Suppressor macrophage treated with lipopolysaccharide for 4 hours (primary cell): ENCODE results near the gene CUX1.
"Not testable (repeated sequence)": the region's sequence is repeated elsewhere in the genome, so short reads cannot be mapped to it uniquely, and the experiment has no call there.

Source experiments
- DNase-seq: peaks from one replicate; pipeline ENCODE4 v3.0.0-alpha.2; 2020

The CUX1 gene

GRCh38 chr7:101824440-101824839 is 7.0 kb downstream of the CUX1 start:
- DNase-seq = no peak

DNA sequence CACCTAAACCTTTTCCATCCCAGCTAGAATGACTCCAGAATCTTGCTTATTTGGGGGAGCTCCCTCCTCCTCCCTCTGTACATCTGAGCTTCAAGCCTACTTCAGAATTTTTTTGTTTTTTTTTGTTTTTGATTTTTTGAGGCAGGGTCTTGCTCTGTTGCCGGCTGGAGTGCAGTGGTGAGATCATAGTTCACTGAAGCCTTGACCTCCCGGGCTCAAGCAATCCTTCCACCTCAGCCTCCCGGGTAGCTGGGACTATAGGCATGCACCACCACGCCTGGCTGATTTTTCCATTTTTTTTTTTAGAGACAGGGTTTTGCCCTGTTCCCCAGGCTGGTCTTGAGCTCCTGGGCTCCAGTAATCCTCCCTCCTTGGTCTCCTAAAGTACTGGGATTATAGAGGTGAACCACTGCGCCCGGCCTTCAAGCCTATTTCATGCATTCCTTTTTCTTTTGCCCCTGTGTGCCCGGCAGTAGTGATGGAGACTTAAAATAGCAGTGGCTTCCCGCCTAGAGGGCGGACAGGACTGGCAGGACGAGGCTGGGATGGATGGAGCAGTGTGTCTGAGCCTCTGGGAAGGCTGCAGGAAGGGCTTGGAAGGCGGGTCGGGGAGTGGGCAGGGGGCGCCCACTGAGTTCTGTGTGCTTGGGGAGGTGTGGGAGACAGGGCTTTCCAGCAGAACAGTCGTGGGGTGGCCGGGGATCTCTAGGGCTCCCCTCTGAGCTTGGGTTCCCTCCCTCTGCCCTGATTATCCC is 8.8 kb downstream of the CUX1 start:
- no peak for DNase-seq

- DNase-seq = peak; percentile 66
Measured at GRCh38 chr7:101828301-101829020, 11.0 kb downstream of the CUX1 start.

DNA sequence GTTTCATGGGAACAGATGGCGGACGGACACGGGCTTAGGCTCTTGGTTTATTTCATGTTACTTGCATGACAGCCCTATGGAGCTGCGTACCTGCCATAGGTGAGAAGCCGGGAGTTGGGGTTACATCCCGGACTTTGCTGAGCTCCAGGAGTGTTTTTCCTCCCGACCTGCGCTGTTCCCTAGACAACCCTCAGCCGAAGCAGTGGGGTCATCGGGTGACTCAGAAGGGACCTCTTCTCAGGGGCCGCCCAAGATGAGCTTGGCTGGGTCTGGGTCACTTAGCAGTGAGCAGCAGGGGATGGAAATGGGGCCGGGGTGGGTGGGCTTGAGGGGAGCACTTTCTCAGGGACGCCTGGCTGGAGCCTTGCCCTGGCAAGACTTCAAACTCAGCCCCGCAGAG is 11.9 kb downstream of the CUX1 start:
- DNase-seq = no peak

DNA sequence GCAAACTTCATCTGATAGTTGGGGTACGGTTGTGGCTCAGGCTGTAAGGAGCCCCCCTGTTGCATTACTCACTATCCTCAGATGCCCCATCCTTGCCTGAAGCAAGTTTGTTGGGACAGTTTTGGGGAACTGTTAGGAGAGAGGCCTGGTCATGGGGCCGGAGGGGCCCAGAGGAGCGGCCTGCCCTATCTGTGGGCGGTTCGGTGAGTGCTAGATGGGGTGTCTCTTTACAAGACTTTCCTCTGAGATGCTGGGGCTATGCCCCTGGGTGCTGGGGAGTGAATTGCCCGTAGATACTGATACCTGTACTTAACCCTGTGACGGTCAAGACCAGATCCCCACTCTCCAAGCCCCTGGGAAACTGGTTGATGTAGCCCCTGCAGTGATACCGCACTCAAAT is 12.4 kb downstream of the CUX1 start:
- DNase-seq = no peak

GRCh38 chr7:101831396-101831795 is 14.0 kb downstream of the CUX1 start:
- not testable (repeated sequence) for DNase-seq

GRCh38 chr7:101832205-101832631 is 14.8 kb downstream of the CUX1 start:
- DNase-seq = no peak

GRCh38 chr7:101832685-101833375 is 15.4 kb downstream of the CUX1 start:
- DNase-seq = no peak

- no peak for DNase-seq
Measured at GRCh38 chr7:101833799-101834198, 16.4 kb downstream of the CUX1 start.

DNA sequence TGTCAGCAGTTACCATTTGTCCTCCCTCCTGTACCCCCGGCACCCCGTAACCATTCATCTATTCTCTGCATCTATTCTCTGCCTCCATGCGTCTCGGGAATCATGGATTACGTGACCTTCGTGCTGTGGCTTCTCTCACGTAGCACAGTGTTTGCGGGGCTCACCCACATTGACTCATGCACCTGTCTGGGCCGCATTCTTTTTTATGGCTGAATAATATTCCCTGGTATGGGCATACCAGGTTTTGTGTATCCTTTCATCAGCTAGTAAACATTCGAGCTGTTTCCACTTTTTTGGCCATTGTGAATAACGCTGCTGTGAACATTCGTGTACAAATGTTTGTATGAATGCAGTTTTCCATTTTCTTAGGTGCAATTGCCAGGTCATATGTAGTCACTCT is 17.7 kb downstream of the CUX1 start:
- no peak for DNase-seq

DNA sequence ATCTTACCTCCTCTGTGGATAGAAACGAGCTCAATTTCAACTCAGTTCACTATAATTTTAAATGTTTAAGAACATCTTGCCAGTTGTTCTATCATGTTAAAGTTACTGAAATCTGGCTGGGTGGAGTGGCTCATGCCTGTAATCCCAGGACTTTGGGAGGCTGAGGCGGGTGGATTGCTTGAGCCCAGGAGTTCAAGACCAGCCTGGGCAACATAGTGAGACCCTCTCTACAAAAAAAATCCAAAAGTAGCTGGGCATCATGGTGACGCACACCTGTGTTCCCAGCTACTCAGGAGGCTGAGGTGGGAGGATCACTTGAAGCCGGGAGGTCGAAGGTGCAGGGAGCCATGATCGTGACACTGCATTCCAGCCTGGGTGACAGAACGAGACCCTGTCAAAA is 20.0 kb downstream of the CUX1 start:
- DNase-seq = not testable (repeated sequence)

DNA sequence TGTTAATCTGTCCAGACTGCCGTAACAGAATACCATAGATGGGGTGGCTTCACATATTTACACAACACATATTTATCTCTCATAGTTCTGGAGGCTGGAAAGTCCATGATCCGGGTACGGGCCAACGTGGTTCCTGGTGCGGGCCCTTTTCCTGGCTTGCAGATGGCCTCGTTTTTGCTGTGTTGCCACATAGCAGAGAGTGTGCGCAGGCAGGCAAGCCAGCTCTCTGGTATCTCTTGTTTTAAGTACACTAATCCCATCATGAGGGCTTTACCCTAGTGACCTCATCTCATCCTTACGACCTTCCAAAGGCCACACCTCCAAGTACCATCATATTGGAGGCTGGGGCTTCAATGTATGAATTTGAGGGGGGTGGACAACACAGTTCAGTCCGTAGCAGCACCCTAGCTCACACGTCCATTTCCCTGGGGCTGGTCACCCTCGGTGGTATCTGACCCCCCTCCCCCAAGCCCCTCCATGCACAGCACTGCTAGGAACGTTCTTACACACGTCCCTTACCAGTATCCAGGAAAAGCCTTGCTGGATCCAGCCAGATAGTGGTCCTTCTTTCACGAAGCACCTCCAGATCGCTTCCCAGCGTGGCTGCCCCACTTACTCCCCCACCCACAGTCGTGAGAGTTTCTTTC is 21.5 kb downstream of the CUX1 start:
- DNase-seq = no peak

- DNase-seq = no peak
Measured at GRCh38 chr7:101841328-101841727, 23.9 kb downstream of the CUX1 start.

DNA sequence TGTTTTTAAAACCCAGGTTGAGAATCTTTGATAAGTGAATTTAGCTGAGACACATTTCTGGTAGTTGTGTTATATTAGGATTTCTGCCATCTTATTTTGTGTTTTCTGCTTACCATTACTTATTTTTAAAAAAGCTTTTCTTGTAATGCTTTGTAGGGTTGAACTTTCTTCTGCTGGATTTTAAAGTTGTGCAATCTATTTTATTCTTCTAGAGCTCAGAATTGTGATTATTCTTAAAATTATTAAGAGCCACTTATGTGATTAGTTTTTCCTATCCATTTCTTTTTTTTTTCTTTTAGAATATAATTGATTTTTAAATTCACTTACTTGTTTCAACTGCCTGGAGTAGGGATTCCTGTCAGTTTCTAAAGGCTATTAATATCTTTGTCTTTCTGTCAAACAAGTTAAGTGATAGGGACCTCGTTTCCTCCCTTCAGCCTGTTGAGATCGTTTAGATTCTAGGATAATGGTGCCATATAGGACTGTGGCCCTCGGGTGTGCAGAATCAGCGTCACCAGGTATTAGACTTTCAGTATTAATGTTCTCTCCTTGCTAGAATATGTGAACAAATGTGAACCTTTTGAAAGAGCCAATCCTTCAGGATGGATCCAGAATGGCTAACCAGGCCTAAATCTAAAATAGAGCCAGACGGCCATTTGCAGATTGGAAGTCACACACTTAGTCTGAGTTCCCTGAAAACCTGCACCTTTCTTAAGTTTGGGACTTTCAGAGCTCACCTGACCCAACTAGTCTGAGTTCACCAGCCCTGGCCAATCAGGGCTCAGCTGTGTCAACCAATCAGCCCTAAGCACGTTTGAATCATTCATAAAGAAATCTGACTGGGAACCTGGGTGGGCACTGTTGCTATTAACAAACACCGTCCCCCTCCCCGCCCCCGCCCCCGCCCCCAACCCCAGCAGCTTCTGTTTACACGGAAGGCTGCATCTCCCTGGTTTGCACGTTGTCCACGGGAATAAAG is 26.2 kb downstream of the CUX1 start:
- no peak for DNase-seq

- no peak for DNase-seq
Measured at GRCh38 chr7:101845974-101846373, 28.5 kb downstream of the CUX1 start.

GRCh38 chr7:101846800-101847538 is 29.5 kb downstream of the CUX1 start:
- no peak for DNase-seq

DNA sequence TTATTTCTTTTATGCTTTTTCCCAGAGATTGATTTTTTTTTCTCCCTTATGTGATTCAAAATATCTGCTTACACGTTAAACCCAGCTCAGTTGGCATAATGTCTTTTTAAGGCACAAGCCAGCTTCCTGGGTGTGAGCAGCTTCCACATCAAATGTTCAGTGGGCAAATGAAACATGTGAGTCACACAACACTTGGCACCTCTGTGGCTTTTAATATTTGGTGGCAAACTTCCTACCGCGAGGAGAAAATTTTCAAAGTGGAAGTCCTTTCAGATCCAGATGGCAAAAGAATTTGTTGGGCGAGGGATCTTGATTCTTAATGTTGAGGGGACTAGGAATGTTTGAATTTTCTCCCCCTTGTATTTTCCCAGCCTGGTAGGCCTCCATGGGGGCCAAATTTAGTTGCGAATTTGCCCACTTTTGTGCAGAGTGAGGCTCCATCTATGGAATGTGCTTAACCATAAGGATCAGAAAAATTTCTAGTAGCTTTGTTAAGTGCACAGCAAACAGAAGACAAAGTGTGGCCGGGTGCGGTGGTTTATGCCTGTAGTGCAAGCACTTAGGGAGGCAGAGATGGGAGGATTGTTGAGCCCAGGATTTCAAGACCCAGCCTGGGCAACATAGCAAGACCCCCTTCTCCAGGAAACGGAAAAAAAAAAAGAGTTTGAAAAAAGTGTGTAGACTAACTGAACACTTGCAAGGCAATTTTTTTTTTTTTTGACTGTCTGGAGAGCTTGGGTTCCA is 31.0 kb downstream of the CUX1 start:
- no peak for DNase-seq

DNA sequence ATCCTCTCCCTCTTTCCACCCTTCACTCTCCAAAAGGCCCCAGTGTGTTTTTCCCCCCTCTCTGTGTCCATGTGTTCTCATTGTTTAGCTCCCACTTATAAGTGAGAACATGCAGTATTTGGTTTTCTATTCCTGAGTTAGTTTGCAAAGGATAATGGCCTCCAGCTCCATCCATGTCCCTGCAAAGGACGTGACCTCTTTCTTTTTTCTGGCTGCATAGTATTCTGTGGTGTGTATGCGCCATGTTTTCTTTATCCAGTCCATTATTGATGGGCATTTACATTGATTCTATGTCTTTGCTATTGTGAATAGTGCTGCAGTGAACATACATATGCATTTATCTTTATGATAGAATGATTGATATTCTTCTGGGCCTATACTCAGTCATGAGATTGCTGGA is 31.9 kb downstream of the CUX1 start:
- not testable (repeated sequence) for DNase-seq

DNA sequence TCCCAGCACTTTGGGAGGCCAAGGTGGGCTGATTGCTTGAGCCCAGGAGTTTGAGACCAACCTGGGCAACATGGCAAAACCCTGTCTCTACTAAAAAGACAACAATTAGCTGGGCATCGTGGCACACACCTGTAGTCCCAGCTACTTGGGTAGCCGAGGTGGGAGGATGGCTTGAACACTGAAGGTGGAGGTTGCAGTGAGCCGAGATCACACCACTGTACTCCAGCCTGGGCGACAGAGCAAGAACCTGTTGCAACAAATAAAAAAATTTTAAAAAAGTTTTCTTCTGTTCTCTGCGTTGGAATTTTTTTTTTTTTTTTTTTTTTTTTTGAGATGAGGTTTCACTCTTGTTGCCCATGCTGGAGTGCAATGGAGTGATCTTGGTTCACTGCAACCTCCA is 34.9 kb downstream of the CUX1 start:
- not testable (repeated sequence) for DNase-seq

DNA sequence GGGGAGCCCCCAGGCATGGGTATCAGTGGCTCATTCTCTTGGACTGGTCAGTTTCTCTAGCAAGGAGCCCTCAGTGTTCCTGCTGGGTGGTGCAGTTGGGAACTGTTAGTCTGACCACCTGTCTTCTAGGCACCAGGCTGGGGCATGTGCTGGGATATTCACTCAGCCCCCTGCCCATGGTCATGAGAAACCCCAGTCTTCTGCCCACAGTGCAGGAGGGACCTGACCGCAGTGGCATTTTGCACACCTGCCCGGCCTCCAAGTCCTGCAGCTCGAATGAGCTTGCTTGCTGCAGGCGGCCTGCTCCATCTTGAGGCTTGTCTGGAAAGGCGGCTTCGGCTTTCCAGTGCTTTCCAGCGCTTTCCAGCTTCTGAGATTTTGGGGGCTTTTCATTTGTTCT is 36.3 kb downstream of the CUX1 start:
- DNase-seq = no peak
